ENCODE data around the gene SH3RF1. TPM values are rescaled to one million over a fixed set of nuclear protein-coding genes. Genes with fewer than 3 reads are reported as not detected.

The SH3RF1 gene
- total and polyA plus RNA-seq, 10 of the 15 experiments (the other 5 are each of a cell fraction or from before 2014, with no cell fraction given): 4.5 to 22.5 (median 10.4) TPM

GRCh38 chr4:169251291-169252235 is 19.2 kb downstream of the SH3RF1 start:
- no peak for ATAC-seq
- H3K27ac ChIP-seq (ENCODE audit: control insufficient read depth, insufficient read depth): no peak overlapping the region
- ChIA-PET CTCF (interaction anchor here (1.1 to 3.8 kb wide), 4 partner anchors 17 to 234 kb away, joined by 4 to 13 read pairs (median 4); no protein-coding TSS in a partner anchor), POLR2A (interaction anchor here (1.0 to 1.3 kb wide), 4 partner anchors 11 to 185 kb away, joined by 3 read pairs; no protein-coding TSS in a partner anchor), SMC1A (ENCODE audit: uncharacterized antibody, unreplicated experiment) (interaction anchor here (0.6 to 10.8 kb wide), 19 partner anchors 9 to 234 kb away, joined by 3 to 102 read pairs (median 4); partner anchors contain the start of gene SH3RF1), RAD21 (ENCODE audit: unreplicated experiment) (interaction anchor here (0.9 to 8.6 kb wide), 4 partner anchors 9 to 41 kb away, joined by 3 to 64 read pairs (median 9); no protein-coding TSS in a partner anchor)
- no peaks in the 10 kb centered on the region; the same call in none of the 2 replicates for H4K20me1 ChIP-seq (ENCODE audit: control insufficient read depth, insufficient read depth)
- DNase-seq (ENCODE audit: low read depth, low spot score): no peak
- H3K4me3 ChIP-seq: no peak overlapping the region
- H3K27me3 ChIP-seq (replicated peaks in 1 of 2; ENCODE audit: control insufficient read depth in 2 of 2, insufficient read depth in 2 of 2, low read length in 1 of 2): no peaks in the 10 kb centered on the region
- peaks cover 66% of the 10 kb centered on the region for H3K79me2 ChIP-seq (ENCODE audit: control insufficient read depth, insufficient read depth, low read length)
- H3K36me3 ChIP-seq (ENCODE audit: control insufficient read depth in 2 of 2, insufficient read depth in 2 of 2, low read length in 1 of 2): peaks cover 0 to 4% of the 10 kb centered on the region in 2 experiments; a peak in 2 of 4 replicates
- no peak for FAIRE-seq
- H3K9me3 ChIP-seq (replicated peaks; ENCODE audit: control insufficient read depth, insufficient read depth, low read length): peaks cover 2% of the 10 kb centered on the region; the same call in 1 of the 3 replicates
- WGBS (ENCODE audit: insufficient coverage, insufficient replicate concordance, low lambda C conversion rate, missing lambda C conversion rate): 95% methylated on average over 13 of the region's 13 CpGs
- H3K9ac ChIP-seq (ENCODE audit: control insufficient read depth, insufficient read depth, low read length): no peak overlapping the region
- H3K4me2 ChIP-seq (ENCODE audit: control insufficient read depth, insufficient read depth): no peak overlapping the region
- no TSS peak for BruUV-seq (replicated peaks)
- intact Hi-C loops (cut with micrococcal nuclease; ENCODE audit: unreplicated experiment) (no loop called here), in situ Hi-C loops (cut with MboI) (no loop called here)
- no peak overlapping the region for H2AFZ ChIP-seq (ENCODE audit: control insufficient read depth, low read depth, low read length)
- no peaks in the 10 kb centered on the region for H3K4me1 ChIP-seq (ENCODE audit: control insufficient read depth, insufficient read depth, low read length)
- TF ChIP-seq ESRRA (IDR thresholded peaks at IDR 0.05; ENCODE audit: low read length) (no peak), MTA2 (IDR thresholded peaks at IDR 0.05; ENCODE audit: low read depth) (no peak), STAT1 (conservative IDR thresholded peaks at IDR 0.05) (no peak), ASH2L (IDR thresholded peaks at IDR 0.05; ENCODE audit: borderline replicate concordance, low read depth) (no peak), NBN (IDR thresholded peaks at IDR 0.05) (no peak), JUND (IDR thresholded peaks at IDR 0.05; ENCODE audit: low read depth, low read length) (no peak), CBX3 (IDR thresholded peaks at IDR 0.05; ENCODE audit: borderline replicate concordance, low read depth) (no peak), MAX (IDR thresholded peaks at IDR 0.05; ENCODE audit: low read depth, low read length) (no peak), ZNF217 (IDR thresholded peaks at IDR 0.05) (no peak), BCL3 (IDR thresholded peaks at IDR 0.05; ENCODE audit: borderline replicate concordance, insufficient read depth, low read depth, low read length, poor library complexity, severe bottlenecking) (no peak), SMAD1 (IDR thresholded peaks at IDR 0.05; ENCODE audit: low read depth, partially characterized antibody) (no peak), NFYA (IDR thresholded peaks at IDR 0.05; ENCODE audit: borderline replicate concordance, low read depth, low read length) (no peak), ZNF687 (IDR thresholded peaks at IDR 0.05) (no peak), SREBF1 (IDR thresholded peaks at IDR 0.05; ENCODE audit: low read length) (no peak), HDAC2 (IDR thresholded peaks at IDR 0.05) (no peak)
- TF ChIP-seq, protein P1, sequence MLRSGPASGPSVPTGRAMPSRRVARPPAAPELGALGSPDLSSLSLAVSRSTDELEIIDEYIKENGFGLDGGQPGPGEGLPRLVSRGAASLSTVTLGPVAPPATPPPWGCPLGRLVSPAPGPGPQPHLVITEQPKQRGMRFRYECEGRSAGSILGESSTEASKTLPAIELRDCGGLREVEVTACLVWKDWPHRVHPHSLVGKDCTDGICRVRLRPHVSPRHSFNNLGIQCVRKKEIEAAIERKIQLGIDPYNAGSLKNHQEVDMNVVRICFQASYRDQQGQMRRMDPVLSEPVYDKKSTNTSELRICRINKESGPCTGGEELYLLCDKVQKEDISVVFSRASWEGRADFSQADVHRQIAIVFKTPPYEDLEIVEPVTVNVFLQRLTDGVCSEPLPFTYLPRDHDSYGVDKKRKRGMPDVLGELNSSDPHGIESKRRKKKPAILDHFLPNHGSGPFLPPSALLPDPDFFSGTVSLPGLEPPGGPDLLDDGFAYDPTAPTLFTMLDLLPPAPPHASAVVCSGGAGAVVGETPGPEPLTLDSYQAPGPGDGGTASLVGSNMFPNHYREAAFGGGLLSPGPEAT (IDR thresholded peaks at IDR 0.05; ENCODE audit: low read depth): no peak

All from GM12878 (cell line).